Measurements from ENCODE around the gene ITGAV. TPM values are rescaled to one million over a fixed set of nuclear protein-coding genes. Genes with fewer than 3 reads are reported as not detected.

Gene ITGAV
- total RNA-seq, 1 donor from 2014 or later = 21.9 TPM

DNA sequence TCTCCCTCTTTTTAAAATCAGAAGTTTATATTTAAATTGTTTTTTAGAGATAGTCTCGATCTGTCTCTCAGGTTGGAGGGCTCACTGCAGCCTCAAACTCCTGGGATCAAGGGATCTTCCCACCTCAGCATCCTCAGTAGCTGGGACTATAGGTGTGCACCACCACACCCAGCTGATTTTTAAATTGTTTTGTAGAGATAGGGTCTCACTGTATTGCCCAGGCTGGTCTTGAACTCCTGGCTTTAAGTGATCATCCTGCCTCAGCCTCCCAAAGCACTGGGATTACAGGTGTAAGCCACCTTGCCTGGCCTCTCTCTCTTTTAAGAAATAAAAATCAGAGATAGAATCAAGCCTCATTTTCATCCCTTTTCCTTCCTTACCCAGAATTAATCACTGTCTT is 126.1 kb downstream of the ITGAV start:
- no peaks in the 10 kb centered on the region for H3K36me3 Mint-ChIP-seq (ENCODE audit: unreplicated experiment)
- no peak for DNase-seq

DNA sequence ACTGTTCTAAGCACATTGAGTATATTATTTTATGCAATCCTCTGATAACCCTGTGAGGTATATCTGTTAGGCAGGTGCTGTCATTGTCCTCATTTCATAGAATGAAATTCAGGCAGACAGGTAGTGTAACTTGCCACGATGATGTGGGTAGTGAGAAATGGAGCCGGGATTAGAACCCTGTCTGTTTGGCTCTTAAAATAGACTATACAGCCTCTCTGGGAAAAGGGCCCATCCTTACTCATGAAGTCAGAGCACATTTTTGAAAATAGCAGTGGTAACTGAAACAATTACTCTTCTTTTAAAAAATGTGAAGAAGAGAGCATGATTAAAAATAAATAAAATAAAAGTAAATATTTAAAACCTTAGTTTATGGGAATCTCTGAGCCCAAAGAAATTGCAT is 127.0 kb downstream of the ITGAV start:
- H3K9me3 Mint-ChIP-seq (ENCODE audit: unreplicated experiment) = no peaks in the 10 kb centered on the region
- peak overlapping the region; percentile 56 for H3K4me3 Mint-ChIP-seq (ENCODE audit: unreplicated experiment)
- TF ChIP-seq, protein P1, sequence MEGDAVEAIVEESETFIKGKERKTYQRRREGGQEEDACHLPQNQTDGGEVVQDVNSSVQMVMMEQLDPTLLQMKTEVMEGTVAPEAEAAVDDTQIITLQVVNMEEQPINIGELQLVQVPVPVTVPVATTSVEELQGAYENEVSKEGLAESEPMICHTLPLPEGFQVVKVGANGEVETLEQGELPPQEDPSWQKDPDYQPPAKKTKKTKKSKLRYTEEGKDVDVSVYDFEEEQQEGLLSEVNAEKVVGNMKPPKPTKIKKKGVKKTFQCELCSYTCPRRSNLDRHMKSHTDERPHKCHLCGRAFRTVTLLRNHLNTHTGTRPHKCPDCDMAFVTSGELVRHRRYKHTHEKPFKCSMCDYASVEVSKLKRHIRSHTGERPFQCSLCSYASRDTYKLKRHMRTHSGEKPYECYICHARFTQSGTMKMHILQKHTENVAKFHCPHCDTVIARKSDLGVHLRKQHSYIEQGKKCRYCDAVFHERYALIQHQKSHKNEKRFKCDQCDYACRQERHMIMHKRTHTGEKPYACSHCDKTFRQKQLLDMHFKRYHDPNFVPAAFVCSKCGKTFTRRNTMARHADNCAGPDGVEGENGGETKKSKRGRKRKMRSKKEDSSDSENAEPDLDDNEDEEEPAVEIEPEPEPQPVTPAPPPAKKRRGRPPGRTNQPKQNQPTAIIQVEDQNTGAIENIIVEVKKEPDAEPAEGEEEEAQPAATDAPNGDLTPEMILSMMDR (IDR thresholded peaks at IDR 0.05; ENCODE audit: partially characterized antibody, unreplicated experiment) = no peak
- H3K27me3 Mint-ChIP-seq (ENCODE audit: unreplicated experiment) = no peaks in the 10 kb centered on the region
- H3K36me3 Mint-ChIP-seq (ENCODE audit: unreplicated experiment) = no peaks in the 10 kb centered on the region
- peaks cover 52% of the 10 kb centered on the region for H3K4me1 Mint-ChIP-seq (ENCODE audit: low read depth, unreplicated experiment)
- H3K27ac Mint-ChIP-seq (ENCODE audit: unreplicated experiment) = peak overlapping the region; percentile 67
- no peak for DNase-seq

More for the DNA sequence above, 126.1 kb downstream of the ITGAV start:
- TF ChIP-seq, protein P1 (IDR thresholded peaks at IDR 0.05; ENCODE audit: partially characterized antibody, unreplicated experiment) = no peak
- Mint-ChIP-seq H3K27ac (ENCODE audit: unreplicated experiment) (no peak overlapping the region), H3K27me3 (ENCODE audit: unreplicated experiment) (peaks cover 2% of the 10 kb centered on the region), H3K9me3 (ENCODE audit: unreplicated experiment) (no peaks in the 10 kb centered on the region), H3K4me3 (ENCODE audit: unreplicated experiment) (no peak overlapping the region), H3K4me1 (ENCODE audit: low read depth, unreplicated experiment) (peaks cover 61% of the 10 kb centered on the region)

DNA sequence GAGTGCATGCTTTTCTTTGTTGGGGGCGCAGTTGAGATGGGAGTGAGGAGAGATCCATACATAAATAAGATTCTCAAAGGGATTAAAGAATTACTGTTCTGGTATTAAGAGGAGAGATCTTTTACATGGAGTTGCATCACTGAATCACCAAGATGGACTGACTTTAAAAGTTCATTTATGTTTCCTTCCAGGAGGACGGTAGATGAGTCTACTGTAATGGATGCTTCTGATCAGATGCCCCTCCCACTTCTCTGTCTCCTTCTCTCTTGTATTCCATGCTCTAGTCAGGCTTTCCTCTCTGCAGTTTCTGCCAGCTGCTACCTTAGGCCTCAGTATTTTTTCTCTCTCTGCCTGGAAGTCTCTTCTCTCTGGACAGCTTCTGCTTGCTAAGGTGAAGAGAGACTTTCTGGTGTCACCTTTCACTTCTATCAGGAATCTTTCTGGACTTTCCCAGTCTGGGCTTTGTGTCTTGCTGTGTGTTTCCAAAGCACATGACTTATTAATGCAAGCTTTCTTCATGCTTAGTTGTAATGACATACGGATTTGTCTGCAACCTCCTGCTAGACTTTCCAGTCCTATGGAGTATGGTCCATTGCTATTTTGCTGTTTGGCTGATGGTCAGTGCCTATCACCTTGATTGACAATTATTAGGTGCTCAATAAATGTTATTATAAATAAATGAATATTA is 127.6 kb downstream of the ITGAV start:
- H3K4me3 Mint-ChIP-seq (ENCODE audit: unreplicated experiment) = peak overlapping the region; percentile 56
- no peaks in the 10 kb centered on the region for H3K27me3 Mint-ChIP-seq (ENCODE audit: unreplicated experiment)
- H3K36me3 Mint-ChIP-seq (ENCODE audit: unreplicated experiment) = no peaks in the 10 kb centered on the region
- H3K27ac Mint-ChIP-seq (ENCODE audit: unreplicated experiment) = peak overlapping the region; percentile 95
- H3K4me1 Mint-ChIP-seq (ENCODE audit: low read depth, unreplicated experiment) = peaks cover 49% of the 10 kb centered on the region
- TF ChIP-seq, protein P1 (IDR thresholded peaks at IDR 0.05; ENCODE audit: partially characterized antibody, unreplicated experiment) = no peak
- no peaks in the 10 kb centered on the region for H3K9me3 Mint-ChIP-seq (ENCODE audit: unreplicated experiment)
- no peak for DNase-seq

DNA sequence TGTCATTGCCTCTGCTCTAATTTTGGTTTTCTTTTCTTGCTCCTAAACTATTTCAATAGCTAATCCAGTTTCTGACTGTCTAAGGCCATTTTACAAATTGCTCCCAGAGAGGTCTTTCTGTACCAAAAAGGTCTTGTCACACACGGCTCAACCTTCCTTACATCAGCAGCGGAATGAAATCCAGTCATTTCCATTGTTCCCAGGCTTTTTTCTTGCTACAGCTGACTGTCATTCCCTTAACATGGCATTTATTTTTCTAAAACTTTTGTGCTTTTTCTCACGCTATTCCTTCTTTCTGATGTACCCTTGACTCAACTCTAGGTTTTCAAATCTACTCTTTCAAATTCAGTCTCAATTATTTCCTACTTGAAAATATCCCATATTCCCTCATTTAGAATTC is 128.3 kb downstream of the ITGAV start:
- no peaks in the 10 kb centered on the region for H3K9me3 Mint-ChIP-seq (ENCODE audit: unreplicated experiment)

DNA sequence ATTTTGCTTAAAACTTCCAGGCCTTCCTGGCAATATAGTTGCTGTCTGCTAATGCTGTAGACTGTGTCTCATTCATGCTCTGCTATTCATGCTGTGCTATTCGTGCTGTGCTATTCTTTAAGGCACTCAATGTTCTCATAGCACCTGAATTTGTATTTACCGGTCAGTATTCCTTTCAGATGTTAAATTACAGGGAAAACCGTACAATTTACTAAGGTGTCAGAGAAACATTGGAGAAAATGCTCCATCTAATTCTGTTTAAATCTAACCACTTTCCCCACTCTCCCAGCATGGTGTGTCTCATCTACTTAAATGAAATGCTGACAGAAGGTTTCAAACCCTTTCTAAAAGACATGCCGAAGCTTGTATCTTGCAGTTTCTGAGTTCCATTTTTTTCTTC is 129.0 kb downstream of the ITGAV start:
- Mint-ChIP-seq H3K27me3 (ENCODE audit: unreplicated experiment) (no peaks in the 10 kb centered on the region), H3K9me3 (ENCODE audit: unreplicated experiment) (no peaks in the 10 kb centered on the region), H3K4me3 (ENCODE audit: unreplicated experiment) (peak overlapping the region; percentile 18), H3K36me3 (ENCODE audit: unreplicated experiment) (no peaks in the 10 kb centered on the region), H3K4me1 (ENCODE audit: low read depth, unreplicated experiment) (peaks cover 41% of the 10 kb centered on the region), H3K27ac (ENCODE audit: unreplicated experiment) (peak overlapping the region; percentile 70)
- no peak for DNase-seq
- TF ChIP-seq, protein P1 (IDR thresholded peaks at IDR 0.05; ENCODE audit: partially characterized antibody, unreplicated experiment) = no peak

More for the DNA sequence above, 128.3 kb downstream of the ITGAV start:
- Mint-ChIP-seq H3K36me3 (ENCODE audit: unreplicated experiment) (no peaks in the 10 kb centered on the region), H3K4me3 (ENCODE audit: unreplicated experiment) (peak overlapping the region; percentile 48), H3K27ac (ENCODE audit: unreplicated experiment) (peak overlapping the region; percentile 67), H3K4me1 (ENCODE audit: low read depth, unreplicated experiment) (peaks cover 45% of the 10 kb centered on the region), H3K27me3 (ENCODE audit: unreplicated experiment) (no peaks in the 10 kb centered on the region)
- TF ChIP-seq, protein P1 (IDR thresholded peaks at IDR 0.05; ENCODE audit: partially characterized antibody, unreplicated experiment) = no peak
- no peak for DNase-seq
